ENCODE data around the gene GLIS1. TPM values are rescaled to one million over a fixed set of nuclear protein-coding genes. Genes with fewer than 3 reads are reported as not detected.

GLIS1 gene
- total RNA-seq, 1 donor from 2014 or later, result 17.4 TPM

GRCh38 chr1:53588053-53588779 lies 150.7 kb downstream of the GLIS1 start:
- Mint-ChIP-seq H3K4me1 (ENCODE audit: low read depth) (peaks cover 36% of the 10 kb centered on the region), H3K27ac (ENCODE audit: unreplicated experiment) (peak overlapping the region; percentile 36), H3K9me3 (ENCODE audit: low read depth) (no peaks in the 10 kb centered on the region), H3K36me3 (ENCODE audit: low read depth) (peaks cover 13% of the 10 kb centered on the region), H3K27me3 (ENCODE audit: low read depth) (no peaks in the 10 kb centered on the region), H3K4me3 (ENCODE audit: unreplicated experiment) (no peak overlapping the region)
- no peak for TF ChIP-seq CTCF (IDR thresholded peaks at IDR 0.05)
- DNase-seq (ENCODE audit: low spot score), result peak; percentile 35

GRCh38 chr1:53587252-53587988 lies 151.5 kb downstream of the GLIS1 start:
- H3K4me3 Mint-ChIP-seq (ENCODE audit: unreplicated experiment), result no peak overlapping the region
- TF ChIP-seq CTCF (IDR thresholded peaks at IDR 0.05), result no peak
- H3K27ac Mint-ChIP-seq (ENCODE audit: unreplicated experiment), result no peak overlapping the region
- peaks cover 31% of the 10 kb centered on the region for H3K4me1 Mint-ChIP-seq (ENCODE audit: low read depth)
- DNase-seq (ENCODE audit: low spot score), result peak; percentile 29
- no peaks in the 10 kb centered on the region for H3K27me3 Mint-ChIP-seq (ENCODE audit: low read depth)
- H3K9me3 Mint-ChIP-seq (ENCODE audit: low read depth), result no peaks in the 10 kb centered on the region
- H3K36me3 Mint-ChIP-seq (ENCODE audit: low read depth), result peaks cover 13% of the 10 kb centered on the region

GRCh38 chr1:53586765-53587164 lies 152.2 kb downstream of the GLIS1 start:
- H3K36me3 Mint-ChIP-seq (ENCODE audit: low read depth), result peaks cover 13% of the 10 kb centered on the region
- peak overlapping the region; percentile 17 for H3K27ac Mint-ChIP-seq (ENCODE audit: unreplicated experiment)
- no peaks in the 10 kb centered on the region for H3K27me3 Mint-ChIP-seq (ENCODE audit: low read depth)
- DNase-seq (ENCODE audit: low spot score), result peak; percentile 28
- no peak overlapping the region for H3K4me3 Mint-ChIP-seq (ENCODE audit: unreplicated experiment)
- H3K4me1 Mint-ChIP-seq (ENCODE audit: low read depth), result peaks cover 28% of the 10 kb centered on the region
- no peak for TF ChIP-seq CTCF (IDR thresholded peaks at IDR 0.05)
- no peaks in the 10 kb centered on the region for H3K9me3 Mint-ChIP-seq (ENCODE audit: low read depth)

GRCh38 chr1:53585565-53585964 lies 153.4 kb downstream of the GLIS1 start:
- no peak overlapping the region for H3K27ac Mint-ChIP-seq (ENCODE audit: unreplicated experiment)
- no peaks in the 10 kb centered on the region for H3K27me3 Mint-ChIP-seq (ENCODE audit: low read depth)
- H3K4me1 Mint-ChIP-seq (ENCODE audit: low read depth), result peaks cover 25% of the 10 kb centered on the region
- TF ChIP-seq CTCF (IDR thresholded peaks at IDR 0.05), result no peak
- H3K36me3 Mint-ChIP-seq (ENCODE audit: low read depth), result peaks cover 17% of the 10 kb centered on the region
- no peak overlapping the region for H3K4me3 Mint-ChIP-seq (ENCODE audit: unreplicated experiment)
- H3K9me3 Mint-ChIP-seq (ENCODE audit: low read depth), result no peaks in the 10 kb centered on the region
- peak; percentile 51 for DNase-seq (ENCODE audit: low spot score)

- H3K4me1 Mint-ChIP-seq (ENCODE audit: low read depth), result peaks cover 20% of the 10 kb centered on the region
- no peak overlapping the region for H3K4me3 Mint-ChIP-seq (ENCODE audit: unreplicated experiment)
- H3K27ac Mint-ChIP-seq (ENCODE audit: unreplicated experiment), result no peak overlapping the region
- DNase-seq (ENCODE audit: low spot score), result peak; percentile 18
- H3K27me3 Mint-ChIP-seq (ENCODE audit: low read depth), result no peaks in the 10 kb centered on the region
- H3K36me3 Mint-ChIP-seq (ENCODE audit: low read depth), result peaks cover 17% of the 10 kb centered on the region
- no peaks in the 10 kb centered on the region for H3K9me3 Mint-ChIP-seq (ENCODE audit: low read depth)
- no peak for TF ChIP-seq CTCF (IDR thresholded peaks at IDR 0.05)
These were observed 153.8 kb downstream of the GLIS1 start for GRCh38 chr1:53585129-53585528.
